Natural killer cell (primary cell): ENCODE data around the gene CA10. TPM values are rescaled to one million over a fixed set of nuclear protein-coding genes. Genes with fewer than 3 reads are reported as not detected.

ENCODE experiments used
- ATAC-seq, 3 donors: fragments of 150-1000 bp in 2 of 3; fragments of 200-7000 bp in 1 of 3; cut with Tn5 transposase; 1 replicate in 1 of 3; 2 replicates in 2 of 3; pipeline ENCODE4 v1.10.0; 2021; ENCODE audit warnings: mild to moderate bottlenecking in 2 of 3, moderate library complexity in 2 of 3
- DNase-seq, 2 donors: peaks; one replicate each; pipeline versions ENCODE4 v3.0.0 to v3.0.0-alpha.2; 2013 to 2021; ENCODE audit warnings: mixed read lengths in 1 of 2
- H3K27ac ChIP-seq: one replicate; pipeline ENCODE4 v1.5.1; 2013; ENCODE audit warnings: mild to moderate bottlenecking, low read length
- H3K27me3 ChIP-seq: one replicate; pipeline ENCODE4 v1.6.1; 2013; ENCODE audit warnings: low read length; ENCODE audit not compliant: control insufficient read depth, insufficient read depth
- H3K36me3 ChIP-seq: one replicate; pipeline ENCODE4 v1.6.1; 2013; ENCODE audit warnings: low read length; ENCODE audit not compliant: control insufficient read depth, insufficient read depth
- H3K4me1 ChIP-seq: one replicate; pipeline ENCODE4 v1.6.1; 2013; ENCODE audit warnings: low read length; ENCODE audit not compliant: control insufficient read depth, insufficient read depth
- H3K4me3 ChIP-seq: one replicate; pipeline ENCODE4 v1.5.1; 2013; ENCODE audit warnings: low read length
- H3K9me3 ChIP-seq: one replicate; pipeline ENCODE4 v1.6.1; 2013; ENCODE audit warnings: low read length; ENCODE audit not compliant: control insufficient read depth, insufficient read depth
- H3K27ac Mint-ChIP-seq, 2 donors: one replicate each; pipeline ENCODE4 v1.8.0; 2022; ENCODE audit warnings: mild to moderate bottlenecking in 2 of 2, mixed read lengths in 2 of 2, moderate library complexity in 1 of 2
- H3K27me3 Mint-ChIP-seq, 2 donors: one replicate each; pipeline ENCODE4 v1.8.0; 2022; ENCODE audit warnings: low read depth in 2 of 2, mixed read lengths in 2 of 2
- H3K36me3 Mint-ChIP-seq: one replicate; pipeline ENCODE4 v1.8.0; 2022; ENCODE audit warnings: mixed read lengths
- H3K4me1 Mint-ChIP-seq, 2 donors: one replicate each; pipeline ENCODE4 v1.8.0; 2022; ENCODE audit warnings: mixed read lengths in 2 of 2
- H3K4me3 Mint-ChIP-seq: one replicate; pipeline ENCODE4 v1.8.0; 2022; ENCODE audit warnings: mild to moderate bottlenecking, moderate library complexity, mixed read lengths
- H3K9me3 Mint-ChIP-seq, 2 donors: one replicate each; pipeline ENCODE4 v1.8.0; 2022; ENCODE audit warnings: mixed read lengths in 2 of 2
- WGBS: methylation state at CpG from one replicate; pipeline ENCODE4 v1.1.7; 2013; ENCODE audit warnings: missing lambda C conversion rate; ENCODE audit not compliant: insufficient coverage; 5-methylcytosine and 5-hydroxymethylcytosine counted together
- intact Hi-C: fragments of 100-400 bp; cut with micrococcal nuclease; formaldehyde crosslinking; loops from one replicate; pipeline ENCODE4 v1.14.2; 2022
- total RNA-seq, 4 donors: library from RNA; stranded (reverse); fragments of 120-200 nt in 1 of 4; gene quantifications; one replicate each; pipeline versions ENCODE4 v1.2.3 to v1.2.4, GENCODE V29; 2013 to 2022
- TF ChIP-seq, protein P1 (sequence below): fragments of 200-600 bp; IDR thresholded peaks from one replicate; pipeline ENCODE4 v1.8.0; 2022; ENCODE audit warnings: antibody characterized with exemption

Gene CA10
- total RNA-seq, 3 donors from 2014 or later (not counting 1 experiment from before 2014, with no cell fraction given) = not detected

DNA sequence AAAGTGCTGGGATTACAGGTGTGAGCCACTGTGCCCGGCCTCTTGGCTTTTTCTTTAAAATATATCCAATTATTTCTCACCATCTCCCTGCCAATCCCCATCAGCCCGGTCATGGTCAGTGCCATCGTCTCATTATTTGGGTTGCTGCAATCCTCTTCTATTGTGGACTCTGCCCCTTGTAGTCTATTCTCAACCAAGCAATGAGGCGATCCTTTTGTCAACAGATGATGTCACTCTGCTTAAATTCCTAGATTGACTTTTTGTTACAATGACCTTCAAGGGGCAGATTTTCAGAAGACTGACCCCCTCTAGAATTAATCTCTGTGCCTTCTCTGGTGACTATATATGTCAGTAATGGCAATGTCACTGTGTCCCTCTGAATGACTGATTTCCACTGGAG lies 513.5 kb downstream of the CA10 start:
- Mint-ChIP-seq H3K9me3 (no peaks in the 10 kb centered on the region), H3K27me3 (peaks cover 9 to 10% of the 10 kb centered on the region in 2 donors), H3K4me1 (no peaks in the 10 kb centered on the region), H3K36me3 (no peaks in the 10 kb centered on the region), H3K27ac (no peak overlapping the region), H3K4me3 (no peak overlapping the region)
- intact Hi-C loops = no loop called here
- Histone ChIP-seq H3K9me3 (no peaks in the 10 kb centered on the region), H3K4me3 (no peak overlapping the region), H3K27me3 (no peaks in the 10 kb centered on the region), H3K36me3 (no peaks in the 10 kb centered on the region), H3K4me1 (no peaks in the 10 kb centered on the region), H3K27ac (no peak overlapping the region)
- TF ChIP-seq, protein P1, sequence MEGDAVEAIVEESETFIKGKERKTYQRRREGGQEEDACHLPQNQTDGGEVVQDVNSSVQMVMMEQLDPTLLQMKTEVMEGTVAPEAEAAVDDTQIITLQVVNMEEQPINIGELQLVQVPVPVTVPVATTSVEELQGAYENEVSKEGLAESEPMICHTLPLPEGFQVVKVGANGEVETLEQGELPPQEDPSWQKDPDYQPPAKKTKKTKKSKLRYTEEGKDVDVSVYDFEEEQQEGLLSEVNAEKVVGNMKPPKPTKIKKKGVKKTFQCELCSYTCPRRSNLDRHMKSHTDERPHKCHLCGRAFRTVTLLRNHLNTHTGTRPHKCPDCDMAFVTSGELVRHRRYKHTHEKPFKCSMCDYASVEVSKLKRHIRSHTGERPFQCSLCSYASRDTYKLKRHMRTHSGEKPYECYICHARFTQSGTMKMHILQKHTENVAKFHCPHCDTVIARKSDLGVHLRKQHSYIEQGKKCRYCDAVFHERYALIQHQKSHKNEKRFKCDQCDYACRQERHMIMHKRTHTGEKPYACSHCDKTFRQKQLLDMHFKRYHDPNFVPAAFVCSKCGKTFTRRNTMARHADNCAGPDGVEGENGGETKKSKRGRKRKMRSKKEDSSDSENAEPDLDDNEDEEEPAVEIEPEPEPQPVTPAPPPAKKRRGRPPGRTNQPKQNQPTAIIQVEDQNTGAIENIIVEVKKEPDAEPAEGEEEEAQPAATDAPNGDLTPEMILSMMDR = no peak
- no peak for DNase-seq
- no peak for ATAC-seq
- 90% methylated on average over 4 of the region's 4 CpGs for whole genome bisulfite sequencing

DNA sequence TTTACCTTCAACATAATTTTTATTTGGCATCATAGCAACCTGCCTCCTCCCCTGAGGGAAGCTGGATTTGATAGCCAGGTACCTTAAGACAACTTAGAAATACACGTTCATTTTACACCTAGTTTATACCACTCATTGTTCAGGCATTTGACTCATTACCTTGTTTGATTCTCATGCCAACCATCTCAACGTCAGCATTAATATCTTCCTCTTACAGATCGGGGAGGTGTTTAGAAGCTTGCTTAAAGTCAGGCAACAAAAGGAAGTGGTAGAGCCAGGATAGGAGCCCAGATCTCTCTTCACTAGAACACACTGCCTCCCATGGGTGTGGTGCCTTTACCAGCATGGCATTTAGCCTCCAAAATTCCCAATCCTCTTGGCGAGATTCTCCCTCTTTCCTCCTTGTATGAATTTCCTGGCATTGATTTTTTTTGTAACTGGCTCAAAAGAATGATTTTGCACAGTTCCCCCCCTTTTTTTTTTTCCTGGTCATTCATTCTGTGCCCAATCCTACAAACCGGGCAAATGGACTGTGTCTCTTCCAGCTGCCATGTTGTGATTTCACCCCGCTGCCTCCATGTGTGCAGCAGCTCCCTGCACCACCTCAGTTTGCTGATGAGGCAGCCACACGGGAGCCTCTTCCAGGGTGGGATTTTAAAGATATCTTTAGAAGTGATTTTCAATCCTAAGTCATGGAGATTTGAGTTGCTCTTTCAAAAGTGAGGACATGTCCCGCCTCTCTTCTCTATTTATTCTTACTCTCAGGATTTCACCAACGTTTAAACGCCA lies 514.6 kb downstream of the CA10 start:
- ATAC-seq (no peak), DNase-seq (no peak)
- no peaks in the 10 kb centered on the region for H3K27me3 ChIP-seq
- H3K36me3 ChIP-seq = no peaks in the 10 kb centered on the region
- no peak overlapping the region for H3K27ac ChIP-seq
- H3K4me1 Mint-ChIP-seq = no peaks in the 10 kb centered on the region
- H3K27me3 Mint-ChIP-seq = peaks cover 7 to 9% of the 10 kb centered on the region in 2 donors
- H3K9me3 ChIP-seq = no peaks in the 10 kb centered on the region
- H3K9me3 Mint-ChIP-seq = no peaks in the 10 kb centered on the region
- WGBS = 85% methylated on average over 10 of the region's 10 CpGs
- no peak overlapping the region for H3K4me3 ChIP-seq
- H3K4me1 ChIP-seq = no peaks in the 10 kb centered on the region
- H3K36me3 Mint-ChIP-seq = no peaks in the 10 kb centered on the region
- no peak overlapping the region for H3K27ac Mint-ChIP-seq
- TF ChIP-seq, protein P1 = no peak
- H3K4me3 Mint-ChIP-seq = no peak overlapping the region
- intact Hi-C loops = no loop called here

DNA sequence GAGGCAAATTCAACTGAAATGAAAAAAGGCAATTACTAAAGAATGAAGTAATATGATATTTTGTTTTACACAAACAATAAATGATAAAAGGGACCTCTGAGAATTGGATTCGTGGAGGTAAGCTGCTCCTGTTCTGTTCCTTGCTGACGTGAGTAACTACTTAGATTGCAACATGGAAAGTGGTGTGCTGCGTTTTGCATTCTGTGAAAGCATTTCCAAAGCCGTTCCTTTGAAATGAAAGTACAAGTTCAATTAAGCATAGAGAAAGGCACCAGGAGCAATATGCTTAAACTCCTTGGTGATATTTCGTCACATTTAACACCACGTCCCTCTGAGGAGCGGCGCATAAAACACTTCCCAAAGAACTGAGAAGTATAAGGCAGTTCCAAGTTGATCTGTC lies 516.5 kb downstream of the CA10 start:
- Mint-ChIP-seq H3K27ac (no peak overlapping the region), H3K27me3 (peaks cover 9 to 10% of the 10 kb centered on the region in 2 donors), H3K9me3 (no peaks in the 10 kb centered on the region), H3K36me3 (no peaks in the 10 kb centered on the region), H3K4me3 (no peak overlapping the region), H3K4me1 (no peaks in the 10 kb centered on the region)
- no peaks in the 10 kb centered on the region for H3K9me3 ChIP-seq
- no peaks in the 10 kb centered on the region for H3K4me1 ChIP-seq
- H3K27ac ChIP-seq = no peak overlapping the region
- ATAC-seq = no peak
- DNase-seq = no peak
- TF ChIP-seq, protein P1 = no peak
- intact Hi-C loops = no loop called here
- H3K36me3 ChIP-seq = no peaks in the 10 kb centered on the region
- 80% methylated on average over 8 of the region's 8 CpGs for WGBS
- no peak overlapping the region for H3K4me3 ChIP-seq
- no peaks in the 10 kb centered on the region for H3K27me3 ChIP-seq
